Esophagus muscularis mucosa (tissue), 4 donors: ENCODE data around the gene DRG2.

Experiments
- EP300 ChIP-seq: sonication (generic); formaldehyde crosslinking; IDR thresholded peaks from one replicate; pipeline ENCODE4 v1.6.1; 2017; ENCODE audit warnings: antibody characterized with exemption
- POLR2A ChIP-seq: fragments of 450-650 bp; IDR thresholded peaks from one replicate; pipeline ENCODE4 v1.6.1; 2017; ENCODE audit warnings: antibody characterized with exemption, moderate library complexity, mild to moderate bottlenecking, low read depth
- POLR2AphosphoS5 ChIP-seq, 2 donors: sonication (generic); formaldehyde crosslinking; IDR thresholded peaks; one replicate each; pipeline ENCODE4 v1.6.1; 2017; ENCODE audit warnings: antibody characterized with exemption in 2 of 2
- TF ChIP-seq, protein P1 (sequence below), 3 experiments: fragments of 200-600 bp in 2 of 3; fragments of 450-650 bp in 1 of 3; sonication (generic) in 2 of 3; IDR thresholded peaks; one replicate each; pipeline ENCODE4 v1.5.1; 2017 to 2019; ENCODE audit warnings: antibody characterized with exemption in 3 of 3, mild to moderate bottlenecking in 2 of 3, moderate library complexity in 1 of 3

DNA sequence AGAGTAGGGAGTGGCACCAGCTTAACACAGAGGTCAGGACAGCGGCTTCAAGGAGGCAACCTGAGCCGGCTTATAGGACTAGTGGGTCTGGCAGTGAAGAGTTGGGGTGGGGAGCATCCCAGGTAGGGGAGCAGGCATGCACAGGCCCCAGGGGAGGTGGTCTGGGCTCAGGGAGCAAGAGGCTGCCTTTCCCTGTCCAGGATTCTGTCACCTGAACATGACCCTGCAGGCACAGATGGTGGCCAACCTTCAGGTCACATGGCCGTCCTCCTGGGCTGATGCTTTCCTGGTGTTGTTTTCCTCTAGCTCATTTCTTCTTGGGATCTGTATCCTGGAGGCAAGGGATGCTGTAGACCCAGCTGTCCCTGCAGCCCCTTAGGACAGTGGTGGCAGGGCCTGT, 17.3 kb downstream of the DRG2 start:
- TF ChIP-seq, protein P1, sequence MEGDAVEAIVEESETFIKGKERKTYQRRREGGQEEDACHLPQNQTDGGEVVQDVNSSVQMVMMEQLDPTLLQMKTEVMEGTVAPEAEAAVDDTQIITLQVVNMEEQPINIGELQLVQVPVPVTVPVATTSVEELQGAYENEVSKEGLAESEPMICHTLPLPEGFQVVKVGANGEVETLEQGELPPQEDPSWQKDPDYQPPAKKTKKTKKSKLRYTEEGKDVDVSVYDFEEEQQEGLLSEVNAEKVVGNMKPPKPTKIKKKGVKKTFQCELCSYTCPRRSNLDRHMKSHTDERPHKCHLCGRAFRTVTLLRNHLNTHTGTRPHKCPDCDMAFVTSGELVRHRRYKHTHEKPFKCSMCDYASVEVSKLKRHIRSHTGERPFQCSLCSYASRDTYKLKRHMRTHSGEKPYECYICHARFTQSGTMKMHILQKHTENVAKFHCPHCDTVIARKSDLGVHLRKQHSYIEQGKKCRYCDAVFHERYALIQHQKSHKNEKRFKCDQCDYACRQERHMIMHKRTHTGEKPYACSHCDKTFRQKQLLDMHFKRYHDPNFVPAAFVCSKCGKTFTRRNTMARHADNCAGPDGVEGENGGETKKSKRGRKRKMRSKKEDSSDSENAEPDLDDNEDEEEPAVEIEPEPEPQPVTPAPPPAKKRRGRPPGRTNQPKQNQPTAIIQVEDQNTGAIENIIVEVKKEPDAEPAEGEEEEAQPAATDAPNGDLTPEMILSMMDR (IDR thresholded peaks at IDR 0.05), result no peak
- TF ChIP-seq POLR2A (no peak), EP300 (no peak), POLR2AphosphoS5 (IDR thresholded peaks at IDR 0.05) (no peak)
